Measurements from ENCODE around the gene ASTL.
A peak's percentile ranks its signal among the peaks of the same experiment; 100 is the strongest.

ASTL gene

DNA sequence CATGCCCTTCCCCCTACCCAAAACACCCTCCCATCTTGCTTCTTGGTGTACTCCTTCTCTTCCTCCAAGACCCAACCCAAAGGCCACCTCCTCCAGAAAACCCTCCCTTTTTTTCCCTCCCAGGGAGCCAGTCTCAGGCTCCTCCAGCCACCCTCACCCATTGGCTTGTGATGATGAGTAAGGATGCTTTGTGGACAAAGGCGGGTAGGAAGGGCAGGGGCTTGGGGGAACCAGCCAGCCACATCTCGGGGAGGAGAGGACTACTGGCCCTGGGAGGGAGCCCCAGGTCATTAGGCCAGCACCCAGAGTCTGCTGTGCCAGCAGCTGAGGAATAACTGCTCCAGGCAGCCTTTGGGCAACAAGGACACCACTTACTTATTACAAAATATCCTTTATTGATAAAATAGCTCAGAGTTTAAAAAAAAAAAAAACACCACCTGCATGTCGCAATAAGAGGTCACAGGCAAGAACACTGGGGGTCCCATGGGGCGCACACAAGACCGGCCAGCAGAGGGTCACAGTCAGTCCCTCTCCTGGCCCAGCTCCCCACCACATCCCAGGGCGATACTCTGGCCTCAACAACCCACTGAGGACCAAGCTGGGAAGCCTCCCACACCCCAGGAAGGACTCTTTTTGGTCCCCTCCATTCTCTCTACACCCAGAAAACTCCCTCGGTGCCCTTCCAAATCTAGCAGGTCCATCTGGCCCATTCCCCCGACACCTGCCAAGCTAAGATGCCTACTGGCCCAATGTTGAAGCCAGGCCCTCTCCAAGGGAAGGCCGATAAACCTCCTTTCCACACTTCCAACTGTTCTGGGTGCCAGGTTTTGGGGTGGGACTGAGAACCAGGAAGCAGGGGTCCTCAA is 25.6 kb downstream of the ASTL start:
- no peak for DNase-seq

DNA sequence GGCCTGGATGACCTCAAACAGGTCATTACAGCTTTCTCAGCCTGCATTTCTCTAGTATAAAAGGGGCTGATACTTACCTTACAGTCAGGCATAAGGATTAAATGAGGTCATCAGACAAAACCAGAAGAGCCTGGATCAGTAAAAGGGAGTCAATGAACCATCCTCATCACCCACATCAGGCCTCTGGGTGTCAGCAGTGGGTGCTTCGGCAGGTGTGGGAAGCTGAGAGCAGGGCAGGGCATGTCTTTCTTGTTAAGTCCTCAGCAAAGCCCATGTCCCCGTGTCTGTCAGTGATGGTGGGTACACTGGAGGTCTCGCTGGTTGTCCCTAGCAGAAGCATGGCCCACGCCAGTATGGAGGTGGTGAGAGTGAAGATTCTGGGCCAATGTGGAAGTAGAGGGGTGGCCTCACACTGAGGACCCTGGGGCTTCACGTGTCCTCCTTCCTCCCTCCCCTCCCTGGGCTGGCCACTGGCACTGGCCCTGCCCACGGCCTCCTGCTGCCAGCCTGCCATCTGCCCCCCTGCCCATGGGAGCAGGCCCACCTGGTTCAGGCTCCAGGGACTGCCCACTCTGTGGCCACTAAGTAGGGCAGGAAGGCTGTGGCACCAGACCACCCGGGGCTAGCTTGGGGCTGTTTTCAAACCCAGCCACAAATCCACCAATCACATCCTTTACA is 26.3 kb downstream of the ASTL start:
- DNase-seq = no peak

DNA sequence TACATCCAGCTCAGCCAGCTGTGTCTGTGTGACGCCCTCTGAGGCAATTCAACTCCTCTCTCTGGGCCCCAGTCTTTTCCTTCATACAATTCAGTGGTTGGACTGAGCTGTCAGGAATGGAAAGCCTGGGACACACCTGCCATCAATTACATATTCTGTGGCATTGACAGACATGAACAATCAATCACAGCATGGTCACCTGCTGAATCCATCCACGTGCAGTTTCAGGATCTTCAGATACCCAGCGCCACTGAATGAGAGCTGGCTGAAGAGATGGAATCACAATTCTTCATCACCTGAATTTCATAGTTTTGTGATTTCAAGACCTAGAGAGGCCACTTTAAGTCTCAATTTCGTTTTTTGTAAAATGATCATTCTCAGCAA is 27.1 kb downstream of the ASTL start:
- no peak for DNase-seq

DNA sequence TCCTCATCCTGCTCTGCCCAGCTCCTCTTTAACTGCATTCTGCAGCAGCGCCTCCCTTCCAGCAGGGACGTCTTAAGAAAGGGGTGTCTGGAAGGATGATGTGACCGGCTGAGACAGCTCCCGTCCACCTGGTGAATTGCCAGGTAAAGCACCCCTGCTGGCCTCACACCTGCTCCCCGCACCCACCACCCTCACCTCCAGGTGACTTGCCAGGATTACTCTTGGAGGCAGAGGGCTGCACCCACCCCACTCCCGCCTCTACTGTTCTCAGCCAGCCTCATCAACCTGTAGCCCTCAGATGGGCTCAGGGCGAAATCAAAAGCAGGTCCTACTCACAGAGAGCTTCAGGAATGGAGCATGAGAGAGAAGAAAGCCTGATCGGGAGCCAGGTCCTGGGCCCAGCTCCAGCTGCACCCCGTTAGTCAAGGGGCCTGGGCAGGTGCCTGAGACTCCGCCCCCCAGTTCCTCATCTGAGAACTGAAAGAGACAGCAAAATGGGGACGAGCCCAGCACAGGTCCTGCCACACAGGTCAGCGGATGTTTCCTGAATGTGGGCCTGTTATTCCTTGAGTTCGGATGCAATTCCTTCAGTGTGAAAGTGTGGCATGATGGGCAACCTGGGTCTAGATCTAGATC is 27.6 kb downstream of the ASTL start:
- DNase-seq = no peak

DNA sequence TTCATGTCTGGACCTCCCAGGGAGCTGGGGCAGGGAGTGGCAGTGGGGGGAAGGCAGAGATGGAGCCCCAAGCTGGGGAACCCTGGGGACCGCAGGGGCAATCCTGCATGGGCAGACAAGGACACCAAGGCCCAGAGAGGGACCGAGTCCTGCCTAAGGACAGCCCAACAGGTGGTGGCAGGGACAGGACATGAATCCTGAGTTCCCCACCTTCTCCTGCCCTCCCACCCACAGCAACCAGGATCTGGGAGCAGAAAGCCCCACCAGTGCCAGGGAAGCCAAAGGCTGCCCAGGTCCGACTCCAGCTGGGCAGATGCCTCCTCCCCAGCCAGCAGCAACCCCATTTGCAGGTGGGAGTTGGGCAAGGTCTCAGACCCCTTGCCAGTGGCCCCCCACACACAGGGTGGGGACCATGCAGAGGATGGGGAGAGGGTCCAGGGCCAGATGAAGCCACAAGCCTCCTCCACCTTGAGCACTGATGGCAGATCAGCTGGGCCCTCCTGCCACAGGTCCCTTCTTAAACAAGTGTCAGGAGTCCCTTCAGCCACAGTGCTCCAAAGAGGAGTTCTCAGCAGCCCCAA is 28.3 kb downstream of the ASTL start:
- DNase-seq = no peak

DNA sequence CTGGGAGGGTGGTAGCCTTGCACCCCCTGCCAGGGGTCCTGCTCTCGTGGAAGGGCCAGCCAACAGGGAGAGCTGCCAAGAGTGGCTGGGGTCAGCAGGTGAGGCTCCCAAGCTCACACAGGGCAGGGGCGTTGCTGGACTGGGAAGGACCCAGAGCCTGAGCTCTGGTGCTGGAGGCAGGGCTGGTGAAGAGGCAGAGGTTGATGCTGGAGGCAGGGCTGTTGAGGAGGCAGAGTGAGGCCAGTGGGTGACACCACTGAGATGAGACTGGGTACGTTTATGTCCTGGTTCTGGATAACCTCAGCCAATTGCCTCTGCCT is 29.0 kb downstream of the ASTL start:
- no peak for DNase-seq

DNA sequence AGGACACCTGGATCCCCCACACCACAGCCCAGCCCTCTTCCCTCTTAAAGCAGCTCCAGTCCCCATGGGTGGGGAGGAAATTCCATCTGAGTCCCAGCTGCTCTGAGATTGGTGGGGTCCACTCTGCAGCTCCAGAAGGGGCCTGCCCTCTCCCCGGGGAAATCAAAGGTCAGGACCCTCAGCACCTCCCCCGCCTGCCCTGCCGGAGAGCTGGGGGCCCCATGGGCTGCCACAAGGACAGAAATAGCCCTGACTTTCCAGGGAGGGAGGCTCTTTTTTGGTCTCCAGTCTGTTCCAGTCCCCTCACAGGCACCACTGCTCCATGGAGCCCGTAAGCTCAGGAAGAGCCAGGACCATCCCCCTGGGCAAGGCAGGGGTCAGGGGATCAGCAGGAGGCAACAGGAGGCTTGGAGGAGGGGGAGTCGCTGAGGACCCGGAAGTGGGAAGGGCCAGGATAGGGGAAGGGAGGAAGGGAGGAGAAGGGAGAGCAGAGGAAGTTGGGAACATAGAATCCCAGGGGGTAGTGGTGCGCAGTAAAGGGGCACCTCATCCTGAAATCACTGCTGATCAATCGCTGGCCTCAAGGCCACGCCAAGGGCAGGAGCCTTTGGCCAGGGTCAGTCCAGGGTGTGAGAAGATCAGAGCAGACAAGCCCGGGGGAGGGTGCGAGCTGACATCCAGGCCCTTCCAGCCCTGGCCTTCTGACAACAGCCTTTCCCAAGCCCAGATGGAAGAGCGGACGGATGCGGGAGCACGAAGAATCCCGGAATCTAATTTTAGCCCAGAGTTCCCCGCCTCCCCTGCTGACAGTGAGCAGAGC is 29.6 kb downstream of the ASTL start:
- DNase-seq = peak in 1 of 14 donors; percentile 72

DNA sequence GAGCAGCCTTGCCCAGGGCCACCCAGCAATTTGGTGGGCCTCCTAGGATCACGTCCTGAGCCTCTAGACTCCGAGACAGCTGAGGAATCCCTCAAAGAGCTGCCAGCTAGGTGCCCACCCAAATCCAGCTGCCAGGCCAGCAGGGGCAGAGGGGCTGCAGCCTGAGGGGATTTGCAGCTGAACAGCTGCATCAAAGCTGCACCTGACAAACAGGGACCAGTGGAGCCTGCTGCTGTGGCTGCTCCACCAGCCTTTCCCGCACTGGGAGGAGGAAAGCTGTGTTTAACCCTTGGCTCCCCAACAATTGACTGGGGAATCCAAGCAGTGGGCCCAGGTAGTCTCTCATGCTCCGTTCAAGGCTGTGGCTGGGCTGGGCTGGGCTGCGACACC is 30.2 kb downstream of the ASTL start:
- DNase-seq = no peak

DNA sequence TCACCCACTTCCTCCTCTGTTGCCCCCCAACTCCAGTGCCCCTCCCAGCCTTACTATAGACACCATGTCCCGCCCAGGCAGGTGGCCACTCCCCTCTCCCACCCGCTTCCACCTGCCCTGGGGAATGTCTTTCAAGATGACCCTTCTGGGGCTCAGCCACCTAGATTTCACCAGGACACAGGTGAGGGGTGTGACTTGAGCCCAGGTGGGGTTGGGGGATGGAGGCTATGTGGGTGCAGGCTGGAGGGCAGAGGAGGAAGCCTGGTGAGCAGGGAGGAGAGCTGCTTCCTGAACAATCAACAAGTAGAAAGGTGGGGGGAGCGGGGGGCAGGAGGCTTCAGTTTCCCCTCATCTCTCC is 30.6 kb downstream of the ASTL start:
- DNase-seq = no peak

DNA sequence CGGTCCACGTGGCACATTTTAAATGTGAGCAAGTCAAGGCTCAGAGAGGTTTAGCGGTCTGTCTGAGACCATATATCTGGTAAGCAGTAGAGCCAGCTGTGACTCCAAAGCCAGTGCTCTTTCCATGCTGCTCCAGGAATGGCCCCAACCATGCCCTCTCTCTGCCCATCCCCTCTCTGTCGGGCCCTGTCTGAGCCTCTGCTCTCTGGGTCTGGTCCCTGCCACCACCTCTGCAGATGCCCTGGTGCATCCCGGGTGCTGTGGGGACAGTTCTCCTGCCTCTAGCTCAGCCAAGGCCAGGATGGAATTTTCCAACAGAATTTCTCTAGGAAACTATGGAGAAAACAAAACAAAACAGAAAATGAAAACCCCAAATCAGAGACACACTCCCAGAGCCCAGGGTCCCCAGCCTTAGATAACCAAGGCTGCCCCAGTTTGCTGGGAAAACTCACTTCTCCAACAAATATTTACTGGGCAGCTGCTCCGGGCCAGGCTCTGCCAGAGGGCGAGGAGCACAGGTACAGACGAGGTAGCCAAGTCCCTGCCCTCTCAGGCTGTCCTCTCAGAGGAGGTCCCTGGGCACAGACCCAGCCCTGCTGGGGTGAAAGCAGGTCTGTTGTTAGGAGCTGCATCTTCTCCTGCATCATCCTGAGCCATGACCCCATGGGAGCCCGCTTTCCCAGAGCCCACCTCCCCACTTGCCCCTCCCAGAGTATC is 31.2 kb downstream of the ASTL start:
- DNase-seq = peak in 1 of 14 donors; percentile 76

DNA sequence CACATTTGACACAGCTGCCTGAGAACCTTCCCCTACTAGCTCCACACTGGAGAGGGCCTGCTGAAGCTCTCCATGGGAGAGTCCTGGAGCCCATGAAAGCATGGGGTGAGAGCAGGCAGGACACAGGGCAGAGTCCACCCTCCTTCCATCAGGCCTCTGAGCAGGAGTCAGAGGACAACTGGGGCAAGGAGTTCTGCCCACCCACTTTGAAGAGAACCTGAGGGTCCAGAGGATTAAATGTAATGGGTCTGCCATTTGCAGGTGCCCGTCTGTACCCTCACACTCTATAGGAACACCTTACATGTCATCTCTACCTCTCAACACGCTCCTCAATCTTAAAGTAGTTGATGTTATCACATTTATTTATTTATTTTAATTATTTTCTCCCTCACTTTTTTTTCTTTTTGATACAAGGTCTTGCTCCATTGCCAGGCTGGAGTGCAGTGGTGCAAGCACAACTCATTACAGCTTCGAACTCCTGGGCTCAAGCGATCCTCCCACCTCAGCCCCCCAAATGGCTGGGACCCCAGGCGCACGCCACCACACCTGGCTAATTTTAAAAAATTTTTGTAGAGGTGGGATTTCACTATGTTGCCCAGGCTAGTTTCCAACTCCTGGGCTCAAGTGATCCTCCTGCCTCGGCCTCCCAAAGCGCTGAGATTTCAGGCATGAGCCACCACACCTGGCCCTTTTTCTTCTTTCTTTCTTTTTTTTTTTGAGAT is 32.1 kb downstream of the ASTL start:
- no peak for DNase-seq

DNA sequence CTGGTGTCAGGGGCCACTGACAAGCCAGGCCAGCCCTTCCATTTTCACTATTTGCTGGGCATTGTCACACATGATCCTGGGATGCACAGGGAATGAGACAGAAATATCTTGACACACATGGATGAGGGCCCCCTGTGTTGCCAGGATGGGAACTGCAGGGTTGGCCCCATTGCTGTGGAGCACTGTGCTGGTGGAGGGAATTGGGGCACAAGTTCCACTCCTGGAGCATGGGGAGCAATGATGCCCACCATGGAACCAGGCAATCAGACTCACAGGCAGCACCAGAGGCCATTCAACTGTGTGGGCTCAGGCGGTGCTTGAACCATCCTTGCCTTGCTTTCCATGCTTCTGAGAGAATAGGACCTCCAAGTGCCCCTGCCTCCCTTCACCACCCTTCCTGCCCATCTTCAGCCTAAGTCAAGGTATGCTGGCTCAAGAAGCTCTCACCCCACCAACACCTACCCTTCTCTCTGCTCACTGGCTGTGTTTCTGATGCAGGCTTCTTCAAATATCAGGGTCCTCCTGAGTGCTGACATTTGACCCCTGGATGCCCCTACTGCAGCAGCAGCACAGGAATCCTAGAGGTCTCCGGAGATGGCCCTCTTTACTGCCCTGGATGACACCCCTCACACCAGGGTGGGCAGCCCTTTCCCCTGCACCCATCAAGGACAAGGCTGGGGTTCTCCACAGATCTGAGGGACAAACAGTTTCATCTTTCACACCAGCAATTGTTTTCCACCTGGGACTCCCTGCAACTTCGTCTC is 33.0 kb downstream of the ASTL start:
- no peak for DNase-seq

DNA sequence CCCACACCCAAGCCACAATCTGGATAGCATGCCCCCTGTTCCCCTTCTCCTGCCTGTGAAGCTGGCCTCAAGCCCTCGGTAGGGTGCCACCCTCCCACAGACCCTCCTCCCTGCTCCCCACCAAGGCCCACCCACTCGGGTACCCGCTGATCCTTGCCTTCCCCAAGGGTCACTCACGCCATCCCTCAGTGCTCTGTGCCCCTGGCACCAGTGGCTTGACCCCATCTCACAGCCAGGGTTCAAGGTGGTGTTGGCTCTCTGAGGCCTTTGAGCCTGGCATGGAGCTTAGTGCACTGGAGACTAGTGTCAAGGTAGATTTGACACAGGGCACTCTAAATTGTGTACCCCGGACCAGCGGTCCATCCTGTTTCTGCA is 33.8 kb downstream of the ASTL start:
- no peak for DNase-seq

DNA sequence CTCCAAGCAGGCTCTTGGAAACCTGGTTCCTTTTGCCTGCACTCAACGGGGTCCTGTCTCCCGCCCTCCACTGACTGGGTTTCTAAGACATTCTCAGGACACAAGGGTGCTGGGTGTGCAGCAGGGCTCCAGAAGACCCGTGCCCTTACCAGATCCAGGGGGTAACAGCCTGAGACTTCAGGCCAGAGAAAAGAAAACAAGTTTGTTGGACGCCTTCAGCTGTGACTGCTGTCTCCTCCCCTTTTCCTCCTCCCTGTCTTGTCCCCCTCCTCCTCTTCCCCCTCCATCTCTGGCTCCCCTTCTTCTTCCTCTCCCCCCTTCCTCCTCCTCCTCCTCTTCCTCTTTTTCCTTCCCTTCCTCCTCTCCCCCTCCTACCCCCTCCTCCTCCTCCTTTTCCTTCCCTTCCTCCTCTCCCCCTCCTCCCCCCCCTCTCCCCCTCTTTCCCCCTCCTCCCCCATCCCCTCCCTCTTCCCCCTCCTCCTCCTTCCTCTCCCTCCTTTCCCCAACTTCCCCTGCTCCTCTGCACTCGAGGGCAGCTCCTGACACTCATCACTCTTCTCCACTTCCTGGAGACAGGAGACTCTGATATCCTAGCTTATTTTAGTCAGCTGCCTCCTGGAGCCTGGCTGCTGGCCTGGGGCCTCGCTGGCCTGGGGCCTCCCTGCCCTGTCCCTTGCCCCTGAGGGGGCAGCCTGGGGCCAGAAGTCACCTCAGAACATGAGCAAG is 34.4 kb downstream of the ASTL start:
- no peak for DNase-seq

DNA sequence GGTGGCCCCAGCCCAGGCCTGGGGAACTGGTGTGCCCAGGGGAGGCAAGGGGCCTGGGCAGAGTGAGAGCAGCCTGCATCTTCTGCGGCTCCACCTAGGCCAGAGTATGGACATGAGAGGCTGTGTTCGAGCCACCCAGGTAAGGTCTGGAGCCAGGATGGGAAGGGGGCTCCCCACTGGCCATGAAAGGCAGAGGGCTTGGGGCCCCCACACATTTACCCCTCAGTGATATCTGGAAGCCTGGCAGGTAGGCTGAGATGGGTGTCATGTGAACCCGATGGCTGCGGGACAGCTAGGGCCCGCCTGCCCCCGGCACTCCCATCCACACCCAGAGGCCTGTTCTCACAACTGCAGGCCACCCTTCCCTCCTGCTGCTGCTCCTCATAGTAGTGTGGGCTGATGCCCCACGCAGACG is 35.1 kb downstream of the ASTL start:
- DNase-seq = no peak

DNA sequence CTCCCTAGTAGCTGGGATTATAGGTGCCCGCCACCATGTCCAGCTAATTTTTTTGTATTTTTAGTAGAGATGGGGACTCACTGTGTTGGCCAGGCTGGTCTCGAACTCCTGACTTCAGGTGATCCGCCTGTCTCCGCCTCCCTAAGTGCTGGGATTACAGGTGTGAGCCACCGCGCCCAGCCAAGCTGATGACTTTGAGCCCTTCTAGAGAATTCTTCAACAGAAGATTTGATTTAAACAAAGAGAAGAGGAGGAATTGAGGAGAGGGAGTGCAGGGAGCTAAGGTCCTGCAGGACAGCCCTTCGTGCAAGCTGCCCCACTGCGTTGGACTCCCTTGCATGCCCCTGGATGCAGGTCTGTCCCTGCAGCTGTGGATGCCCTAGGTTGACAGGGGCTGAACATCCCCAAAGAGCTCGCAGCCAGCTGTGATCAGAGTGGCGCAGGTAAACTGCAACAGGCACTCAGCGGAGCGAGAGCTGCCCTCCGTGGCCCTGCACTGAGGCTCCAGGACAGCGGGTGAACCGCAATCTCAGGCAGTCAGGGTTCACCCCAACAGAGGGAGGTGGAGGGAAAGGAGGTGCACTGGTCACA is 35.6 kb downstream of the ASTL start:
- no peak for DNase-seq

DNA sequence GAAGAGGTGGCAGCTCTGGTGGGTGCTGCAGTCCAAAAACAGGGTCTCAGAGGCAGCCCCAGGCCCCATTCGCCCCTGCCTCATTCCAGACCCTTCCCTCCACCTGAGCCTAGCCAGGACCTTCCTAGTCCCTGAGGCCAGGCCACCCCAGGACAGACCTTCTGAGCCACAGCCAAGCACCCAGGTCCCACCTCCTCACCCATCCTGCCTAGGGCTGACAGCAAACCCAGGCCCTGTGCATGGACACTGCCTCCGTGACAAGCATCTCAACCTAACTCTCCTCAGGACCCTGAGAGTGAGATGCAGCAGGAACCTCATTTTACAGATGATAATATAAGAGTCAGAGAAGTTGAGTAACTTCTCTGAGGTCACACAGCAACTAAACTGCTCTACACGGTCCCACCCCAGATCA is 37.4 kb downstream of the ASTL start:
- DNase-seq = no peak

DNA sequence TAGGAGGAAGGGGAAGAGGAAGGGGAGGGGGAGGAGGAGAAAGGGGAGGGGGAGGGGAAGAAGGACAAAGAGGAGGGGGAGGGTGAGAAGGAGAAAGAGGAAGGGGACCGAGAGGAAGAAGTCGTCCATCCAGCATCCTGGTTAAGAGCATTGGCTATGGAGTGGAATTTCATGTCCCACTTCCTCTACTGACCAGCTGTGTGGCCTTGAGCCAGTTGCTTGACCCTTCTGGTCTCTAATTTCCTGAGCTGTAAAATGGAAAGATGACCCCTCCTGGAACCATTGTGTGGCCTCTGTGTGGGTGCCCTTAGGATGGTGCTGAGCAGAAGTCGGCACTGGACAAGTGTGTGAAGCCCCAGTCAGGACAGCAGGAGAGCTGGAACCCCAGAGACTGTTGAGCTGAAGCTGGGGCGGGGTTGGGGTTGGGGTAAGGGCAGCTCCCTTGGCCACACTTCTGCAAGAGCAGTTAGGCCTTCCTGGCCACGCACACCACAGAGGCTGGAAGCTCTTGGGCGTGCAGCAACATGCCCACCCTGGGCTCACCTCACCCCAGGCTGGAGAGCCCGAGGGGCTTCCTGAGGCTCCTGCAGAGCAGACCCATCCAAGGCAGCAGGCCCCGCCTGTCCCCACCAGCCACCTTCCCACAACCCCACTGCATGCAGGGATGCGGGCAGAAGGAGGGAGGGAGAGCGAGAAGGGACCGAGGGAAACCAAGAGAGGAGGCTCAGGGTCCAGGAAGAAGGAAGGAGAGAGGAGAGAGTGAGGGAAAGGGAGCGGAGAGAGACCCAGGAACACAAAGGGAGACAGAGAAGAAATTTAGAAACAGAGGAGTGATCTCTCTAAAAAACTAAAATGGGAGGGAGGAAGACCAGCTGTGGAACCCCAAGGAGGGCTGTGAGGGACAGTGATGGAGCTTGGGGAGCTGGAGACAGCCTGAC is 38.2 kb downstream of the ASTL start:
- DNase-seq = no peak
